Stimulated activated CD8-positive, alpha-beta memory T cell treated with anti-CD3 and anti-CD28 coated beads, Interleukin-4, amount 100 ng/mL, for 48 hours (primary cell): Measurements from ENCODE around the gene PCDHA8.
"Not testable (repeated sequence)": the region's sequence is repeated elsewhere in the genome, so short reads cannot be mapped to it uniquely, and the experiment has no call there.

ENCODE experiments used
- DNase-seq: peaks from one replicate; pipeline ENCODE4 v3.0.0-alpha.2; 2020

PCDHA8 gene

GRCh38 chr5:140840978-140841962 is at the start of gene PCDHA8:
TSS of gene PCDHA8 (plus strand) at chr5:140841187. CDS start at chr5:140841322, 135 bp downstream.
- DNase-seq: peak; percentile 31

GRCh38 chr5:140794595-140795258 is 46.3 kb upstream of the PCDHA8 start, which contains the start of gene PCDHA2:
TSS of gene PCDHA2 (plus strand) at chr5:140794852.
- no peak for DNase-seq

GRCh38 chr5:140795259-140795641 is 45.7 kb upstream of the PCDHA8 start:
- no peak for DNase-seq

- DNase-seq: not testable (repeated sequence)
Observed at GRCh38 chr5:140796072-140796717, 44.8 kb upstream of the PCDHA8 start.

- no peak for DNase-seq
Observed at GRCh38 chr5:140796718-140797095, 44.3 kb upstream of the PCDHA8 start.

GRCh38 chr5:140800816-140801493 is 40.0 kb upstream of the PCDHA8 start, which contains the start of gene PCDHA3:
TSS of gene PCDHA3 (plus strand) at chr5:140801057.
- no peak for DNase-seq

- no peak for DNase-seq
Observed at GRCh38 chr5:140801494-140801841, 39.5 kb upstream of the PCDHA8 start.

- not testable (repeated sequence) for DNase-seq
Observed at GRCh38 chr5:140802381-140802780, 38.6 kb upstream of the PCDHA8 start.

GRCh38 chr5:140802781-140803271 is 38.2 kb upstream of the PCDHA8 start:
- no peak for DNase-seq

- DNase-seq: peak; percentile 43
Observed at GRCh38 chr5:140806834-140807775, 33.9 kb upstream of the PCDHA8 start, which contains the start of gene PCDHA4. TSS of gene PCDHA4 (plus strand) at chr5:140807068.

- DNase-seq: not testable (repeated sequence)
Observed at GRCh38 chr5:140808241-140808888, 32.6 kb upstream of the PCDHA8 start.

GRCh38 chr5:140808889-140809291 is 32.1 kb upstream of the PCDHA8 start:
- no peak for DNase-seq

GRCh38 chr5:140821375-140822280 is 19.4 kb upstream of the PCDHA8 start, which contains the start of gene PCDHA5:
TSS of gene PCDHA5 (plus strand) at chr5:140821613.
- DNase-seq: peak; percentile 68

- DNase-seq: no peak
Observed at GRCh38 chr5:140822281-140822629, 18.7 kb upstream of the PCDHA8 start.

GRCh38 chr5:140822969-140823368 is 18.0 kb upstream of the PCDHA8 start:
- not testable (repeated sequence) for DNase-seq

- no peak for DNase-seq
Observed at GRCh38 chr5:140823475-140823874, 17.5 kb upstream of the PCDHA8 start.

- DNase-seq: no peak
Observed at GRCh38 chr5:140827704-140828361, 13.2 kb upstream of the PCDHA8 start, which contains the start of gene PCDHA6. TSS of gene PCDHA6 (plus strand) at chr5:140827960. CDS start at chr5:140828092, 132 bp downstream.

GRCh38 chr5:140828362-140828737 is 12.6 kb upstream of the PCDHA8 start:
- DNase-seq: no peak
